Breast epithelium (tissue), 4 donors: ENCODE data around the gene FAM237B. TPM values are rescaled to one million over a fixed set of nuclear protein-coding genes. Genes with fewer than 3 reads are reported as not detected.
A peak's percentile ranks its signal among the peaks of the same experiment; 100 is the strongest.

ENCODE experiments used
- DNase-seq, 2 donors: peaks; one replicate each; pipeline ENCODE4 v3.0.0-alpha.2; 2019; ENCODE audit warnings: low spot score in 2 of 2
- H3K27ac ChIP-seq, 2 donors: fragments of 200-600 bp; sonication (generic) in 1 of 2; one replicate each; pipeline ENCODE4 v1.5.1; 2016 to 2019; ENCODE audit warnings: mild to moderate bottlenecking in 1 of 2
- H3K27me3 ChIP-seq, 2 donors: fragments of 200-600 bp; sonication (generic) in 1 of 2; one replicate each; pipeline versions ENCODE4 v1.5.1 to v1.6.0; 2017 to 2019; ENCODE audit warnings: control low read depth in 1 of 2, mild to moderate bottlenecking in 1 of 2
- H3K36me3 ChIP-seq: fragments of 200-600 bp; one replicate; pipeline ENCODE4 v1.5.1; 2019
- H3K4me1 ChIP-seq, 2 donors: fragments of 200-600 bp; sonication (generic); one replicate each; pipeline ENCODE4 v1.5.1; 2016 to 2019; ENCODE audit warnings: control low read depth in 1 of 2
- H3K4me3 ChIP-seq, 3 donors: fragments of 200-600 bp; sonication (generic); 1 replicate in 2 of 3; 2 replicates in 1 of 3; pipeline ENCODE4 v1.5.1; 2016 to 2019; ENCODE audit warnings: mild to moderate bottlenecking in 3 of 3, moderate library complexity in 2 of 3
- H3K9me3 ChIP-seq, 2 donors: fragments of 200-600 bp; sonication (generic) in 1 of 2; one replicate each; pipeline ENCODE4 v1.5.1; 2016 to 2019; ENCODE audit warnings: control low read depth in 1 of 2
- CTCF ChIP-seq, 3 donors: fragments of 450-650 bp; IDR thresholded peaks; one replicate each; pipeline ENCODE4 v1.5.1; 2016 to 2017; ENCODE audit warnings: antibody characterized with exemption in 3 of 3, mild to moderate bottlenecking in 3 of 3, moderate library complexity in 3 of 3
- POLR2A ChIP-seq: fragments of 450-650 bp; IDR thresholded peaks from one replicate; pipeline ENCODE4 v1.6.1; 2016; ENCODE audit warnings: antibody characterized with exemption, mild to moderate bottlenecking, moderate library complexity
- POLR2AphosphoS5 ChIP-seq, 3 donors: sonication (generic); formaldehyde crosslinking; IDR thresholded peaks; one replicate each; pipeline ENCODE4 v1.6.1; 2017; ENCODE audit warnings: antibody characterized with exemption in 3 of 3
- intact Hi-C: fragments of 100-400 bp; cut with DNase I; formaldehyde crosslinking; loops from one replicate; pipeline ENCODE4 v1.15.1; 2023; ENCODE audit warnings: low total_unique reads
- total RNA-seq, 3 donors: library from RNA; depleted of rRNA; stranded (reverse); fragments of >200 nt; gene quantifications; one replicate each; pipeline ENCODE4 v1.1.0, GENCODE V29; 2016

FAM237B gene
- total RNA-seq, 3 donors from 2014 or later: 0.15 TPM; not detected in 2

- Histone ChIP-seq H3K9me3 (no peaks in the 10 kb centered on the region), H3K27ac (no peak overlapping the region), H3K36me3 (no peaks in the 10 kb centered on the region), H3K4me1 (no peaks in the 10 kb centered on the region), H3K4me3 (no peak overlapping the region), H3K27me3 (no peaks in the 10 kb centered on the region)
- DNase-seq: no peak
- TF ChIP-seq POLR2A (no peak), CTCF (IDR thresholded peaks at IDR 0.05) (no peak), POLR2AphosphoS5 (IDR thresholded peaks at IDR 0.05) (no peak)
- intact Hi-C loops: no loop called here
Observed at GRCh38 chr7:90334193-90334843, 13.2 kb upstream of the FAM237B start.

- TF ChIP-seq POLR2A (no peak), CTCF (IDR thresholded peaks at IDR 0.05) (no peak), POLR2AphosphoS5 (IDR thresholded peaks at IDR 0.05) (no peak)
- Histone ChIP-seq H3K36me3 (no peaks in the 10 kb centered on the region), H3K4me1 (no peaks in the 10 kb centered on the region), H3K4me3 (no peak overlapping the region), H3K9me3 (no peaks in the 10 kb centered on the region), H3K27me3 (peaks cover 0 to 14% of the 10 kb centered on the region in 2 donors), H3K27ac (no peak overlapping the region)
- intact Hi-C loops: no loop called here
- DNase-seq: no peak
Observed at GRCh38 chr7:90326500-90326899, 5.4 kb upstream of the FAM237B start.

GRCh38 chr7:90322837-90323236 lies 1.7 kb upstream of the FAM237B start:
- no peak for DNase-seq
- no peak overlapping the region for H3K4me3 ChIP-seq
- no peaks in the 10 kb centered on the region for H3K36me3 ChIP-seq
- H3K4me1 ChIP-seq: no peaks in the 10 kb centered on the region
- TF ChIP-seq POLR2A: no peak
- TF ChIP-seq CTCF (IDR thresholded peaks at IDR 0.05): no peak
- TF ChIP-seq POLR2AphosphoS5 (IDR thresholded peaks at IDR 0.05): no peak
- H3K9me3 ChIP-seq: no peaks in the 10 kb centered on the region
- H3K27me3 ChIP-seq: peaks cover 0 to 32% of the 10 kb centered on the region in 2 donors
- intact Hi-C loops: no loop called here
- no peak overlapping the region for H3K27ac ChIP-seq

GRCh38 chr7:90320418-90320800 lies 695 bp downstream of the FAM237B start:
- Histone ChIP-seq H3K4me1 (no peaks in the 10 kb centered on the region), H3K9me3 (no peaks in the 10 kb centered on the region), H3K36me3 (no peaks in the 10 kb centered on the region), H3K27ac (no peak overlapping the region), H3K27me3 (peaks cover 0 to 32% of the 10 kb centered on the region in 2 donors), H3K4me3 (peak overlapping the region in 1 of 3 donors; percentile 61)
- TF ChIP-seq POLR2A (no peak), POLR2AphosphoS5 (IDR thresholded peaks at IDR 0.05) (no peak), CTCF (IDR thresholded peaks at IDR 0.05) (no peak)
- no peak for DNase-seq
- intact Hi-C loops: no loop called here

- TF ChIP-seq CTCF (IDR thresholded peaks at IDR 0.05): no peak
- no peak for TF ChIP-seq POLR2A
- TF ChIP-seq POLR2AphosphoS5 (IDR thresholded peaks at IDR 0.05): no peak
- Histone ChIP-seq H3K36me3 (no peaks in the 10 kb centered on the region), H3K27ac (no peak overlapping the region), H3K4me3 (no peak overlapping the region), H3K27me3 (peaks cover 0 to 32% of the 10 kb centered on the region in 2 donors), H3K4me1 (no peaks in the 10 kb centered on the region), H3K9me3 (no peaks in the 10 kb centered on the region)
- DNase-seq: no peak
- intact Hi-C loops: no loop called here
Observed at GRCh38 chr7:90320014-90320413, 1.1 kb downstream of the FAM237B start.
